SJCRH30 (cell line): Measurements from ENCODE around the gene LMOD1. TPM values are rescaled to one million over a fixed set of nuclear protein-coding genes. Genes with fewer than 3 reads are reported as not detected.

Experiments
- DNase-seq, 2 experiments: peaks; one replicate each; pipeline ENCODE4 v3.0.0-alpha.2; 2015 to 2020
- H3K27ac ChIP-seq: fragments of 250-450 bp; sonication (Bioruptor Pico); 2 replicates; pipeline ENCODE4 v1.5.1; 2020; ENCODE audit warnings: mild to moderate bottlenecking, moderate library complexity
- H3K27me3 ChIP-seq: fragments of 250-450 bp; sonication (Bioruptor Pico); 2 replicates; pipeline ENCODE4 v1.5.1; 2020; ENCODE audit warnings: mild to moderate bottlenecking, moderate library complexity
- H3K36me3 ChIP-seq: fragments of 250-450 bp; sonication (Bioruptor Pico); 2 replicates; pipeline ENCODE4 v1.5.1; 2020; ENCODE audit warnings: mild to moderate bottlenecking, moderate library complexity
- H3K4me1 ChIP-seq: fragments of 250-450 bp; sonication (Bioruptor Pico); 2 replicates; pipeline ENCODE4 v1.5.1; 2020; ENCODE audit warnings: mild to moderate bottlenecking, moderate library complexity
- H3K4me3 ChIP-seq: fragments of 250-450 bp; sonication (Bioruptor Pico); 2 replicates; pipeline ENCODE4 v1.5.1; 2020; ENCODE audit warnings: mild to moderate bottlenecking, moderate library complexity
- H3K9me3 ChIP-seq: fragments of 250-450 bp; sonication (Bioruptor Pico); replicated peaks from 2 replicates; pipeline ENCODE4 v1.5.1; 2020; ENCODE audit warnings: mild to moderate bottlenecking, moderate library complexity
- total RNA-seq: library from RNA; depleted of rRNA; stranded (reverse); fragments of >200 nt; shearing (Covaris generic); gene quantifications from 2 replicates; pipeline ENCODE4 v1.2.3, GENCODE V29; 2014; rRNA removed

The LMOD1 gene
- total RNA-seq: not detected in 2 replicates

DNA sequence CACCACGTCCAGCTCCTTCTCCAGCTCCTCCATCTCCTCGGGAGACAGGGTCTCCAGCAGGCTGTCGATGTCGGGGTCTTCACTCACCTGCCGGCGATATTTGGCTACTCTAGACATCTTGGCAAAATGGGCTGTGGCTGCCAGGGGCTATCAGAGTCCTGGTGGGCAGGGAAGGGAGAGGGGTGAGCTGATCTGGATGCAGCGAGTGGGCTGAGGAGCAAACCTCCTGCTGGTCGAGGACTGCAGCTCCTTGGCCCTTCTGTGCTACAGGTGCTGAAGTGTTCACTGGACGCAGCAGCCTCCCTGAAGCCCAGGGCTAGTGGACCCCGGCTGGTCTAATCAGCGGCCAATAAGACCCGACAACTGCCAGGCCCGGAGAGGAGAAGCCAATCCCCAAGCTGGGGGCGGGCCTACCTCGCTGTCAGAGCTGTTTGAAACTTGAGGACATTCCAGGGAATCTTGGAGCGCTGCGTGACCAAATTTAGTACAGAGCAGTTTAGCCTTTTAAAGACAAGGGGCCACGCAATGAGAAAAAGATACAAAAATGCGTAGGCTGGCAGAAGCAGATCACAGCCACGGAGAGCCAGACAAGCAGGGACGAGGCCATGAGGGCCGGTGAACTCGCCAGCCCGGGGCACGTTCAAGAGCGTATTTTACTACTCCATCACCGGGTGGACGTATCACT is at the start of gene LMOD1:
TSS of gene LMOD1 (minus strand) at position 325 of the 685 bp plus-strand sequence. CDS start at position 117, 208 bp downstream.
- H3K9me3 ChIP-seq: no peaks in the 10 kb centered on the region
- peaks cover 15% of the 10 kb centered on the region; the same call in 1 of the 2 replicates for H3K4me1 ChIP-seq
- H3K27me3 ChIP-seq: no peaks in the 10 kb centered on the region
- H3K4me3 ChIP-seq: peak within 1 kb of the TSS; percentile 47
- DNase-seq: peak; percentile 86 to 91
- no peak within 1 kb of the TSS for H3K27ac ChIP-seq
- H3K36me3 ChIP-seq: no peaks in the 10 kb centered on the region

DNA sequence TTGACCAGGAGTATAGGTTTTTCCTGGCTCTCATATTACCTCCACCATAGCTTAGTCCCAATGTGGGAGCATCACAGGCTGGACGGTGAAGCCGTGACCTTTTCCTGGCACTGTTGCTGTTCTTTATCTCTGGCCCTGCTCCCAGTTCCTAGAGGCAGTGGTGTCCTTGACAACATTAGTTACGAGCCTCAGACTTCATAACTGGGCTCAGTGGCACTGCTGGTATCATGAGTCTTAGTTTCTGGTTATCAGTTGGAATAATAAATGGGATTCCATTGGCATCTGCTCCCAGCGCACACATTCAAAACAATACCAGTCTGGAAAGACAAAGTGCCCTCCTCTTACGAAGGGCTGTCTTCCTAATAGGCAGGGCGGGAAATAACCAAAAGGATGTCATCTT is 44.1 kb upstream of the LMOD1 start:
- Histone ChIP-seq H3K27ac (no peak overlapping the region), H3K9me3 (no peaks in the 10 kb centered on the region), H3K27me3 (no peaks in the 10 kb centered on the region), H3K4me3 (no peak overlapping the region), H3K36me3 (peaks cover 30% of the 10 kb centered on the region), H3K4me1 (no peaks in the 10 kb centered on the region)
- DNase-seq: no peak

DNA sequence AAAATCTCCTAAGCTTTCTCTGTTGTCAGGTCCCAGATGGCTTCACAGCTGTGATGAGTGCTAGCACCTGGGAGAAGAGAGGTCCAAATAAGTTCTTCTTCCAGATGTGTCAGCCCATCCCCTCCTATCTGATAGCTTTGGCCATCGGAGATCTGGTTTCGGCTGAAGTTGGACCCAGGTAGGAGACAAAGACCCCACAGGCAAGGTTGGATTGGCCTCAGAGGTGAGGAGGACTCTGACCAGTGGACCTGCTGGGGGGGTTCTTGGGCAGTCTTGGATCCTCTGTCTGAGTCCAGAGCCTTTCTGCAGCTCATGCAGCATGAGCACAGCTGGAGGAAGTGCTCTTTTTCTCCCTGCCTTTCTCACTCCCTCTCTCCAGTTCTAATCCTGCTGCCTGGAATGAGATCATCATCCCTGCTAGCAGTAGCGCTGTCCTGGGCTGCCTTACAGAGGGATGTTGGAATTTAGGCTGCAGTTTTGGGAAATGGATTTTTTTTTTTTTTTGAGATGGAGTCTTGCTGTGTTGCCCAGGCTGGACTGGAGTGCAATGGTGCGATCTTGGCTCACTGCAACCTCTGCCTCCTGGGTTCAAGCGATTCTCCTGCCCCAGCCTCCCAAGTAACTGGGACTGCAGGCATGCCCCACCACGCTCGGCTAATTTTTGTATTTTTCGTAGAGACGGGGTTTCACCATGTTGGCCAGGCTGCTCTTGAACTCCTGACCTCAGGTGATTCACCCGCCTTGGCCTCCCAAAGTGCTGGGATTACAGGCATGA is 43.2 kb upstream of the LMOD1 start:
- Histone ChIP-seq H3K4me3 (no peak overlapping the region), H3K4me1 (no peaks in the 10 kb centered on the region), H3K27me3 (no peaks in the 10 kb centered on the region), H3K9me3 (no peaks in the 10 kb centered on the region), H3K36me3 (peaks cover 26% of the 10 kb centered on the region), H3K27ac (no peak overlapping the region)
- DNase-seq: no peak

DNA sequence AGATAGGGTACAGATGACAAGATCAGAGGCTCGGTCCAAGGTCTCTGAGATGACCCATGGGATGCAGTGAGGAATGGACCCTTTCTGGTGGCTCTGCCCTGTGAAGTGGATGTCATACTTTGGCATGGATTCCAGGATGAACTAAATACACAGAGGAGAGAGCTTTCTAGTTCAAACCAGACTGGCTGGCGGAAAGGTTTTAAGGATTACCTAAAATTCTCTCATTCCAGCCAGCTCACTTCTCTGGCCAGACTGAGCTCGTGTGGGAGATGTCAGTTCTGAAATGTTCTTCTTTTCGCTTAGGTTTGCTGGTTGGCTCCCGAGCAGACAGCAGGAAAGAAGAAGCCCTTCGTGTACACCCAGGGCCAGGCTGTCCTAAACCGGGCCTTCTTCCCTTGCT is 42.3 kb upstream of the LMOD1 start:
- peaks cover 26% of the 10 kb centered on the region for H3K36me3 ChIP-seq
- no peak for DNase-seq

DNA sequence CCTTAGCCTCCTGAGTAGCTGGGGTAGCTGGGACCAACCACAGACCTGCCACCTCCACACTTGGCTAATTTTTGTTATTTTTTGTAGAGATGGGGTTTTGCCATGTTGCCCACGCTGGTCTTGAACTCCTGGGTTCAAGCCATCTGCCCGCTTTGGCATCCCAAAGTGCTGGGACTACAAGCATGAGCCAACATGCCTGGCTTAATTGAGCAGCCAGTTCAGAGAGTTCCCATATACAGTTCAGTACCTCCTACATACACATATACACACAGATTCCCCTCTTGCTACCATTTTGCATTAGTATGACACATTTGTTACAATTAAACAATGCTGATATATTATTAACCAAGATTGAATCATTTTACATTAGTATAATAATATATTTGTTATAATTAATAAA is 39.0 kb upstream of the LMOD1 start:
- H3K9me3 ChIP-seq: no peaks in the 10 kb centered on the region
- DNase-seq: no peak
- no peaks in the 10 kb centered on the region for H3K4me1 ChIP-seq
- H3K27ac ChIP-seq: no peak overlapping the region
- H3K36me3 ChIP-seq: peaks cover 12% of the 10 kb centered on the region
- no peak overlapping the region for H3K4me3 ChIP-seq
- H3K27me3 ChIP-seq: no peaks in the 10 kb centered on the region

More for the DNA sequence above, 42.3 kb upstream of the LMOD1 start:
- H3K27me3 ChIP-seq: no peaks in the 10 kb centered on the region
- H3K4me1 ChIP-seq: no peaks in the 10 kb centered on the region
- no peak overlapping the region for H3K4me3 ChIP-seq
- no peaks in the 10 kb centered on the region for H3K9me3 ChIP-seq
- H3K27ac ChIP-seq: no peak overlapping the region

DNA sequence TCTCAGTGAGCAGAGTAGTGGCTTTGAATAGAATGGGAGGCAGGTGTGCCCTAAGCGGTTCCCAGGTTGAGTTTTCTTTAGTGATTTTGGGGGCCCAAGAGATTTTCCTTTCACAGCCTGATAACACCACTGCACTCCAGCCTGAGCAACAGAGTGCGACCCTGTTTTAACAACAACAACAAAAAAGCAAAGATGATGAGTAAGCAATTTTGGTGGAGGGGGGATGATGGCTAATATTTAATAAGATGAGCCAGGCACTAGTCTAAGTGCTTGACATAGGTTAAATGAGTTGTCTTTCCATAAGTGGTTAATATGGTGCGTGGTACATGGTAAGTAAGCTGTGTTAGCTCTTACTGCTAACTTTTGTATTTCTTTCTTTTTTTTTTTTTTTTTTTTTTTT is 38.1 kb upstream of the LMOD1 start:
- H3K9me3 ChIP-seq: no peaks in the 10 kb centered on the region
- no peaks in the 10 kb centered on the region for H3K27me3 ChIP-seq
- no peak overlapping the region for H3K27ac ChIP-seq
- no peak overlapping the region for H3K4me3 ChIP-seq
- peaks cover 5% of the 10 kb centered on the region for H3K36me3 ChIP-seq
- no peaks in the 10 kb centered on the region for H3K4me1 ChIP-seq
- DNase-seq: no peak

DNA sequence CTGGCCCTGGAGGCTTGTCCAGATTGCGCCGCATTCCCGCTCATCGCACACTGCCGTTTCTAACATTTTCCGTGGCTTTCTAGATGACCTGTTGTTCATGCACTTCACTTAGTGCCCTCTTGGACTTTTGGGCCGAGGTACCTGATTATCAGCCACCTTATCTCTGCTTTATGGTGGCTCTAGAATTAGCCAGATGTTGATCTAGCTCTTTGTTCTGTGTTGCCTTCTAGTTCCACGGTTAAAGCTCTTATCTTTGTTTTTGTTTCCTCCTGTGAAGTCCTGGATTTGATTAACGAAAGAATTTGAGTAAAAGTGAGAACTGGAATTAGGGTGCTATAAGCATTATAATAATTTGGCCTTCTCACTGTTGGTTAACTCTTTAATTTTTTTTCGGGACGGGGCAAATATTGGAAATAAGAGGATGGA is 37.0 kb upstream of the LMOD1 start:
- Histone ChIP-seq H3K27ac (peak overlapping the region; percentile 32), H3K27me3 (no peaks in the 10 kb centered on the region), H3K4me1 (no peaks in the 10 kb centered on the region), H3K4me3 (peak overlapping the region; percentile 82), H3K36me3 (no peaks in the 10 kb centered on the region), H3K9me3 (no peaks in the 10 kb centered on the region)
- DNase-seq: no peak

DNA sequence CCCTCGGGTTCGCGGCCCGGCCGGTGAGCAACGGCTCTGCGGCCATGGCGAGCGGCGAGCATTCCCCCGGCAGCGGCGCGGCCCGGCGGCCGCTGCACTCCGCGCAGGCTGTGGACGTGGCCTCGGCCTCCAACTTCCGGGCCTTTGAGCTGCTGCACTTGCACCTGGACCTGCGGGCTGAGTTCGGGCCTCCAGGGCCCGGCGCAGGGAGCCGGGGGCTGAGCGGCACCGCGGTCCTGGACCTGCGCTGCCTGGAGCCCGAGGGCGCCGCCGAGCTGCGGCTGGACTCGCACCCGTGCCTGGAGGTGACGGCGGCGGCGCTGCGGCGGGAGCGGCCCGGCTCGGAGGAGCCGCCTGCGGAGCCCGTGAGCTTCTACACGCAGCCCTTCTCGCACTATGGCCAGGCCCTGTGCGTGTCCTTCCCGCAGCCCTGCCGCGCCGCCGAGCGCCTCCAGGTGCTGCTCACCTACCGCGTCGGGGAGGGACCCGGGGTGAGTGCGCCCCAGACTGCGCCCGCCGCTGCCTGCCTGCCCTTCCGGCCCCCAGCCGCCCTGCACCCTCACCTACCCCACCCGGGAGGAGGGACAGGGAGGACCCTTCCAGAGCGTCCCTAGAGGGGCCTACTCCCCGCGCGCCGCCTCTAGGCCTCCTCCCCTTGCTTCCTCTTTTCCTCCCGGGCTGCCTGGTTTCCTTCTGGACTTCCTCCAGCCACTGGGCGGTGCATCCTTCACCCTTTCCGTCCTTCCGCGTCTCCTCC is 36.5 kb upstream of the LMOD1 start, which contains the start of gene RNPEP:
TSS of gene RNPEP (plus strand) at position 26 of the 757 bp plus-strand sequence. CDS start at position 45, 19 bp downstream.
- H3K27me3 ChIP-seq: no peaks in the 10 kb centered on the region
- no peaks in the 10 kb centered on the region for H3K4me1 ChIP-seq
- peak within 1 kb of the TSS; percentile 32 for H3K27ac ChIP-seq
- no peaks in the 10 kb centered on the region for H3K36me3 ChIP-seq
- H3K9me3 ChIP-seq: no peaks in the 10 kb centered on the region
- peak within 1 kb of the TSS; percentile 82 for H3K4me3 ChIP-seq
- DNase-seq: peak; percentile 82 to 89

DNA sequence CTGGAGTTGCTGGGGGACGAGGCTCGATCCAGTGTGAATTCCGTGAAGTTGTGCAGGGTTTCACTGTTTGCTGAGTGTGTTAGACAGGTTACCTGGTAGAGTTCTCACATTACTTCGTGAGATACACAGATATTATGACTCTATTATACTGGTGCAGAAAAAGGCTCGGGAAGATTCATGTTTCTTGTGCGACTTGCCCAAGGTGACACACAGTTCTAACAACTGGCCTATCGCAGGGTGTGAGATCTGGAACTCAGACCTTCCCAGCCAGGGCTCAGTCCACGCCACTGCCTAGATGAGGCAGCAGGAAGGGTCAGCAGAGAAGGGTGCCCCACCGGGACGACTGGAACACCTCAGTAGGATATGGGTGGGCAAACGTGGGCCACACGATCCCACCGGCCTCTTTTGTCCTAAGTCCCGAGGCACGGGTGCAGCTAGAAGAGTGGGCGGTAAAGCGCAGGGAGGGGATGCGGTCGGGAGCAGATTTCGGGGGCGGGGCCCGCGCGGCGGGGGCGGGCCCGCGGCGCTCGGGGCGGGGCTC is 35.8 kb upstream of the LMOD1 start:
- no peak overlapping the region for H3K27ac ChIP-seq

DNA sequence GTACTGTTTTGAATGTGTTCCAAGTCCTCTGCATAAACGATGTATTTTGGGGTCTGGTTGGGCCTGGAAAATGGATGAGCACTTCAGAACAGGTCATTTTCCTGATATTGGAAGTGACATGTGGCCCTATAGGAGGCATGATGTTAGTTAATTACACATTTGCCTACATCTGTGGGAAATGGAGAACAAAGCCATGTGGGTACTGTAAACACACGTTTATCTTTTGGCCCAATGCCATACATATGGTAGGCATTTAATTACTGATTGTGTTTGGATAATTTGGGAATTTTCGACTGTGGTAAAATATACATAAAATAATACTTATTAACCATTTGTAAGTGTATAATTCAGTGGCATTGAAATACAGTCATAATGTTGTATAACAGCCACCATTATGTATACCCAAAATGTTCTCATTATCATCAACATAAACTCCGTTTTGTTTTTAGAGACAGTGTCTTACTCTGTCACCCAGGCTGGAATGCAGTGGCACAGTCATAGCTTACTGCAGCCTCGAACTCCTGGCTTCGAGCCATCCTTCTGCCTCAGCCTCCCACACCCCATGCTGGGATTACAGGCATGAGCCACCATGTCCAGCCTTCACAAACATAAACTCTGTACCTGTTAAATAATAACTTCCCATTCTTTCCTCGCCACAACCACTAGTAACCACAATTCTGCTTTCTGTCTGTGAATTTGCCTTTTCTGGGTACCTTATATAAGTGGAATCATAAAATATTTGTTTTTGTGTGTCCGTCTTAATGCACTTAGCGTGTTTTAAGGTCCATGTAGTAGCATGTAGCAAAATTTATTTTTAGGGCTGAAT is 24.2 kb upstream of the LMOD1 start:
- Histone ChIP-seq H3K9me3 (no peaks in the 10 kb centered on the region), H3K27me3 (no peaks in the 10 kb centered on the region), H3K36me3 (peaks cover 46% of the 10 kb centered on the region), H3K27ac (no peak overlapping the region), H3K4me3 (no peak overlapping the region), H3K4me1 (no peaks in the 10 kb centered on the region)
- DNase-seq: no peak

More for the DNA sequence above, 35.8 kb upstream of the LMOD1 start:
- Histone ChIP-seq H3K9me3 (no peaks in the 10 kb centered on the region), H3K36me3 (no peaks in the 10 kb centered on the region), H3K4me3 (peak overlapping the region; percentile 82), H3K4me1 (no peaks in the 10 kb centered on the region), H3K27me3 (no peaks in the 10 kb centered on the region)
- peak; percentile 74 to 82 for DNase-seq

DNA sequence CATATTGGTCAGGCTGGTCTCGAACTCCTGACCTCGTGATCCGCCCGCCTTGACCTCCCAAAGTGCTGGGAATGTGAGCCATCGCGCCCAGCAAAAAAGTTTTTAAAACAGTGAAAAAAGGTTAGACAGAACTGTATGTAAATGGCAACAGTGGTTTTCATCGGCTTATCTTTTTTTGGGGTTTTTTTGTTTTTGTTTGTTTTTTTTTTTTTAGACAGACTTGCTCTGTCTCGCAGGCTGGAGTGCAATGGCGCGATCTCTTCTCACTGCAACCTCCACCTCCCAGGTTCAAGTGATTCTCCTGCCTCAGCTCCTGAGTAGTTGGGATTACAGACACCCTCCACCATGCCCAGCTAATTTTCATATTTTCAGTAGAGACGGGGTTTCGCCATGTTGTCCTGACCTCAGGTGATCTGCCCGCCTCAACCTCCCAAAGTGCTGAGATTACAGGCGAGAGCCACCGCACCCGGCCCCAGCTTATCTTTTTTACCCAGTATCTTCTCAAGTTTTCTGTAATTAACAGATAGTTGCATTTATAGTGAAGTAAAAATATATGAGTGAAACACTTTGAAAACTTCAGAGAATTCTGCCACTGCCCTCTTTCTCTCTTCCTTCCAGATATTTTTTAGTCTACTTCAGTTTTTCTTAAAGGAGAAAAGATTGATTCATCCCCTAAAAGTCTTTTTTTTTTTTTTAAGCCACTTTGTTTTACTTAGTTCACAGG is 22.0 kb upstream of the LMOD1 start:
- no peak for DNase-seq
- peaks cover 66% of the 10 kb centered on the region for H3K36me3 ChIP-seq

DNA sequence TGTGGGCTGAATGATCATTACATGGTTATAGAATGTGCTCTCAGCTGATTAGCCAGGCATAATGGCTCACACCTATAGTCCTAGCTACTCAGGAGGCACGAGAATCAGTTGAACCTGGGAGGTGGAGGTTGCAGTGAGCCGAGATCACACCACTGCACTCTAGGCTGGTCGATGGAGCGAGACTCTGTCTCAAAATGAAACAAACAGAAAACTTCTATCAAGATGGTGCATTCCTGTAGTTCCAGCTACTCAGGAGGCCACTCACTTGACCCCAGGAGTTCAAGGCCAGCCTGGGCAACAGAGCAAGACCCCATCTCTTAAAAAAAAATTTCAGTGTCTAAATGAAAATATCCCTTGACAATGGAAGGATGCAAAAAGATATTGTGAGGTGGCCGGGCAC is 19.8 kb upstream of the LMOD1 start:
- H3K27me3 ChIP-seq: no peaks in the 10 kb centered on the region
- no peak overlapping the region for H3K4me3 ChIP-seq
- no peak for DNase-seq
- H3K9me3 ChIP-seq: no peaks in the 10 kb centered on the region
- H3K4me1 ChIP-seq: no peaks in the 10 kb centered on the region
- H3K36me3 ChIP-seq: peaks cover 88% of the 10 kb centered on the region
- no peak overlapping the region for H3K27ac ChIP-seq

More for the DNA sequence above, 22.0 kb upstream of the LMOD1 start:
- no peaks in the 10 kb centered on the region for H3K27me3 ChIP-seq
- no peak overlapping the region for H3K27ac ChIP-seq
- H3K4me3 ChIP-seq: no peak overlapping the region
- H3K4me1 ChIP-seq: no peaks in the 10 kb centered on the region
- no peaks in the 10 kb centered on the region for H3K9me3 ChIP-seq

DNA sequence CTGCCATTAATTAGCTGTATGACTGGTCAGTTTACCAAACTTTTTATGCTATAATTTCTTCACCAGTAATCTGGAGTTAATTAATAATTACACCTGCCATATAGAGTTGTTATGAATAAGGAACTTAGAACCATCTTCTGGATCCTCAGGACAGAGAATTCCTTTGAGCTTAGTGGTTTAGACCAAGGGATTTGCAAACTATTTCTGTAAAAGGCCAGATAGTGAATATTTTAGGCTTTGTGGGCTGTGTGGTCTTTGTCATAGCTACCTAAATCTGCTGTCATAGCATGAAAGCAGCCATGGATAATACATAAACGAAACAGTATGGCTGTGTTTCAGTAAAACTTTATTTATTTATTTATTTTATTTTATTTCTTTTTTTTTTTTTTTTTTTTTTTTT is 17.9 kb upstream of the LMOD1 start:
- H3K36me3 ChIP-seq: peaks cover 80% of the 10 kb centered on the region
- no peak overlapping the region for H3K4me3 ChIP-seq

More for the DNA sequence above, 17.9 kb upstream of the LMOD1 start:
- no peak overlapping the region for H3K27ac ChIP-seq
- no peaks in the 10 kb centered on the region for H3K27me3 ChIP-seq
- H3K4me1 ChIP-seq: no peaks in the 10 kb centered on the region
- DNase-seq: no peak
- no peaks in the 10 kb centered on the region for H3K9me3 ChIP-seq
